HepG2 (cell line): ENCODE measurements around the gene CCDC148. TPM values are rescaled to one million over a fixed set of nuclear protein-coding genes. Genes with fewer than 3 reads are reported as not detected.

Experiments used
- BRCA1 ChIP-seq: sonication (generic); formaldehyde crosslinking; IDR thresholded peaks from 2 replicates; pipeline ENCODE4 v1.4.0; 2020; ENCODE audit warnings: missing genetic modification reagents
- CREM ChIP-seq, 2 experiments: sonication (generic) in 1 of 2; formaldehyde crosslinking in 1 of 2; IDR thresholded peaks; 2 replicates each; pipeline versions ENCODE4 v1.4.0 to v1.6.1; 2016 to 2020; ENCODE audit warnings: antibody characterized with exemption in 1 of 2, mild to moderate bottlenecking in 1 of 2, missing genetic modification reagents in 1 of 2
- FOXA1 ChIP-seq, 2 experiments: fragments of 450-650 bp in 1 of 2; sonication (generic) in 1 of 2; formaldehyde crosslinking in 1 of 2; IDR thresholded peaks; 2 replicates each; pipeline versions ENCODE4 v1.4.0 to v1.6.1; 2016 to 2020; ENCODE audit warnings: missing genetic modification reagents in 1 of 2
- FOXA3 ChIP-seq: IDR thresholded peaks from 2 replicates; pipeline ENCODE4 v1.6.1; 2016; ENCODE audit warnings: missing genetic modification reagents, missing compliant biosample characterization
- NFIB ChIP-seq: sonication (generic); formaldehyde crosslinking; IDR thresholded peaks from 2 replicates; pipeline ENCODE4 v1.9.0; 2021; ENCODE audit warnings: missing genetic modification reagents, mild to moderate bottlenecking, borderline replicate concordance
- NFKBIZ ChIP-seq: IDR thresholded peaks from 2 replicates; pipeline ENCODE4 v1.6.1; 2018; ENCODE audit warnings: missing genetic modification reagents, missing compliant biosample characterization
- RAD51 ChIP-seq: fragments of 450-650 bp; IDR thresholded peaks from 2 replicates; pipeline ENCODE4 v1.6.1; 2016; ENCODE audit warnings: borderline replicate concordance
- RARA ChIP-seq: IDR thresholded peaks from 2 replicates; pipeline ENCODE4 v1.6.1; 2016; ENCODE audit warnings: missing genetic modification reagents, missing compliant biosample characterization
- SPEN ChIP-seq: sonication (generic); formaldehyde crosslinking; IDR thresholded peaks from 2 replicates; pipeline ENCODE4 v1.5.1; 2020; ENCODE audit warnings: low read depth, mild to moderate bottlenecking, missing genetic modification reagents
- ZBTB21 ChIP-seq: sonication (generic); formaldehyde crosslinking; IDR thresholded peaks from 2 replicates; pipeline ENCODE4 v1.4.0; 2020; ENCODE audit warnings: missing genetic modification reagents
- ZNF230 ChIP-seq: sonication (generic); formaldehyde crosslinking; IDR thresholded peaks from 2 replicates; pipeline ENCODE4 v1.4.0; 2020; ENCODE audit warnings: mild to moderate bottlenecking, missing genetic modification reagents
- ZNF232 ChIP-seq: sonication (generic); formaldehyde crosslinking; IDR thresholded peaks from 2 replicates; pipeline ENCODE4 v1.4.0; 2020; ENCODE audit warnings: missing genetic modification reagents, borderline replicate concordance
- ZNF274 ChIP-seq: sonication (generic); formaldehyde crosslinking; IDR thresholded peaks from 2 replicates; pipeline ENCODE4 v1.5.1; 2020; ENCODE audit warnings: mild to moderate bottlenecking, missing genetic modification reagents
- polyA plus RNA-seq, 8 experiments: library from polyadenylated mRNA; depleted of rRNA in 3 of 8; stranded (reverse) in 7 of 8; unstranded in 1 of 8; fragments of >200 nt; fragmentation: Illumina TruSeq in 4 of 8; extraction: Trizol in 4 of 8; gene quantifications; 2 replicates each; pipeline versions ENCODE4 v1.2.1 to v1.2.3, GENCODE V29; 2011 to 2016; ENCODE audit warnings: low read depth in 4 of 8, missing spikeins in 1 of 8, mixed read lengths in 1 of 8; ENCODE audit not compliant: insufficient read depth in 1 of 8
- total RNA-seq, 5 experiments: library from RNA; depleted of rRNA; stranded (reverse); fragments of >200 nt; fragmentation: Illumina TruSeq; extraction: Trizol; gene quantifications; 2 replicates each; pipeline ENCODE4 v1.2.3, GENCODE V29; 2016; ENCODE audit warnings: low read depth in 1 of 5
- TF ChIP-seq, protein P1 (sequence below): IDR thresholded peaks from 2 replicates; pipeline ENCODE4 v1.6.1; 2016; ENCODE audit warnings: low read depth, missing genetic modification reagents, missing compliant biosample characterization
- TF ChIP-seq, protein P2 (sequence below): IDR thresholded peaks from 2 replicates; pipeline ENCODE4 v1.6.1; 2016; ENCODE audit warnings: missing genetic modification reagents, missing compliant biosample characterization
- TF ChIP-seq, protein P3 (sequence below): IDR thresholded peaks from 2 replicates; pipeline ENCODE4 v1.6.1; 2012; ENCODE audit warnings: inconsistent platforms
- TF ChIP-seq, protein P4 (sequence below): sonication (generic); formaldehyde crosslinking; IDR thresholded peaks from 2 replicates; pipeline ENCODE4 v1.5.1; 2020; ENCODE audit warnings: mild to moderate bottlenecking, missing genetic modification reagents

CCDC148 gene
- total and polyA plus RNA-seq, 2 of the 13 experiments (the other 11 are each of a cell fraction or from before 2014, with no cell fraction given): 0.30 to 0.49 TPM

DNA sequence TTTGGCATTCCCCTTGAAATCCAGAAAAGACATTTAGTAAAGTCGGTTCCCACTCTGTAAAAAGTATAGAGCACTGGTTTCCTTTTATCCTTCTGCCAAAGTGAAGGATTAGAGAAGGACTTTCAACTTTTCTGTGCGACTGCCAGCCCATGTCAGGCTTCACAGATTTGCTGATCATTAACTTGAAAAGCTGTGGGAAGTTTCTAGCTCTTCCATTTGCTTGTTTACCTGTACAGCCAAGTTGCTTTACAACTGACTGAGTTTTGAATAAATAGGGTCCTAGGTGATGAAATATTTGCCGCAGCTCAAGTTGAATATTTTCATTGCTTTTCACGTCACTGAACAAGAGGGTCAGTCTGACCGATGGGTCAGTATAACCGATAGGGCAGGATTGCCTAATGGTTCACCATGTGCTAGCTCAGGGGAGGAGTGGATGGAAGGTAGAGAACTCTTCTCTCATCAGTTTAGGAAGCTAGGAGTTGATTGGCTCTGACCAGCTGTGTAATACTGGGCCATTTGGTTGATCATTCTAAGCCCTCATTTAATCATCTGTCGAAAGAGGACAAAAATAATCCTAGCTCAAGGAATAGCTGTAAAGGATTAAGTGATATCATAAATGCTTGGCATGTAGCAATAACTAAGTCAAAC is 324.5 kb downstream of the CCDC148 start (continued):
- TF ChIP-seq, protein P1, sequence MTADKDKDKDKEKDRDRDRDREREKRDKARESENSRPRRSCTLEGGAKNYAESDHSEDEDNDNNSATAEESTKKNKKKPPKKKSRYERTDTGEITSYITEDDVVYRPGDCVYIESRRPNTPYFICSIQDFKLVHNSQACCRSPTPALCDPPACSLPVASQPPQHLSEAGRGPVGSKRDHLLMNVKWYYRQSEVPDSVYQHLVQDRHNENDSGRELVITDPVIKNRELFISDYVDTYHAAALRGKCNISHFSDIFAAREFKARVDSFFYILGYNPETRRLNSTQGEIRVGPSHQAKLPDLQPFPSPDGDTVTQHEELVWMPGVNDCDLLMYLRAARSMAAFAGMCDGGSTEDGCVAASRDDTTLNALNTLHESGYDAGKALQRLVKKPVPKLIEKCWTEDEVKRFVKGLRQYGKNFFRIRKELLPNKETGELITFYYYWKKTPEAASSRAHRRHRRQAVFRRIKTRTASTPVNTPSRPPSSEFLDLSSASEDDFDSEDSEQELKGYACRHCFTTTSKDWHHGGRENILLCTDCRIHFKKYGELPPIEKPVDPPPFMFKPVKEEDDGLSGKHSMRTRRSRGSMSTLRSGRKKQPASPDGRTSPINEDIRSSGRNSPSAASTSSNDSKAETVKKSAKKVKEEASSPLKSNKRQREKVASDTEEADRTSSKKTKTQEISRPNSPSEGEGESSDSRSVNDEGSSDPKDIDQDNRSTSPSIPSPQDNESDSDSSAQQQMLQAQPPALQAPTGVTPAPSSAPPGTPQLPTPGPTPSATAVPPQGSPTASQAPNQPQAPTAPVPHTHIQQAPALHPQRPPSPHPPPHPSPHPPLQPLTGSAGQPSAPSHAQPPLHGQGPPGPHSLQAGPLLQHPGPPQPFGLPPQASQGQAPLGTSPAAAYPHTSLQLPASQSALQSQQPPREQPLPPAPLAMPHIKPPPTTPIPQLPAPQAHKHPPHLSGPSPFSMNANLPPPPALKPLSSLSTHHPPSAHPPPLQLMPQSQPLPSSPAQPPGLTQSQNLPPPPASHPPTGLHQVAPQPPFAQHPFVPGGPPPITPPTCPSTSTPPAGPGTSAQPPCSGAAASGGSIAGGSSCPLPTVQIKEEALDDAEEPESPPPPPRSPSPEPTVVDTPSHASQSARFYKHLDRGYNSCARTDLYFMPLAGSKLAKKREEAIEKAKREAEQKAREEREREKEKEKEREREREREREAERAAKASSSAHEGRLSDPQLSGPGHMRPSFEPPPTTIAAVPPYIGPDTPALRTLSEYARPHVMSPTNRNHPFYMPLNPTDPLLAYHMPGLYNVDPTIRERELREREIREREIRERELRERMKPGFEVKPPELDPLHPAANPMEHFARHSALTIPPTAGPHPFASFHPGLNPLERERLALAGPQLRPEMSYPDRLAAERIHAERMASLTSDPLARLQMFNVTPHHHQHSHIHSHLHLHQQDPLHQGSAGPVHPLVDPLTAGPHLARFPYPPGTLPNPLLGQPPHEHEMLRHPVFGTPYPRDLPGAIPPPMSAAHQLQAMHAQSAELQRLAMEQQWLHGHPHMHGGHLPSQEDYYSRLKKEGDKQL (CRISPR knock-in tag): peak; percentile 75
- TF ChIP-seq, protein P2, sequence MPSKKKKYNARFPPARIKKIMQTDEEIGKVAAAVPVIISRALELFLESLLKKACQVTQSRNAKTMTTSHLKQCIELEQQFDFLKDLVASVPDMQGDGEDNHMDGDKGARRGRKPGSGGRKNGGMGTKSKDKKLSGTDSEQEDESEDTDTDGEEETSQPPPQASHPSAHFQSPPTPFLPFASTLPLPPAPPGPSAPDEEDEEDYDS (CRISPR knock-in tag): peak; percentile 76; the same call in 1 of the 2 replicates
- TF ChIP-seq RAD51: no peak
- no peak for TF ChIP-seq ZNF274
- no peak for TF ChIP-seq FOXA1 (IDR thresholded peaks at IDR 0.05)
- TF ChIP-seq FOXA1 (CRISPR knock-in tag; IDR thresholded peaks at IDR 0.05): peak; percentile 88
- TF ChIP-seq RARA (CRISPR knock-in tag): peak; percentile 80
- TF ChIP-seq ZNF232 (CRISPR knock-in tag): 0 out of 2 replicates have a peak, but pooled peaks have one; percentile 23
- TF ChIP-seq BRCA1 (CRISPR knock-in tag): peak; percentile 35; the same call in 1 of the 2 replicates
- TF ChIP-seq NFKBIZ (CRISPR knock-in tag): peak; percentile 60; the same call in 1 of the 2 replicates
- TF ChIP-seq ZBTB21 (CRISPR knock-in tag): peak; percentile 86
- TF ChIP-seq, protein P3, sequence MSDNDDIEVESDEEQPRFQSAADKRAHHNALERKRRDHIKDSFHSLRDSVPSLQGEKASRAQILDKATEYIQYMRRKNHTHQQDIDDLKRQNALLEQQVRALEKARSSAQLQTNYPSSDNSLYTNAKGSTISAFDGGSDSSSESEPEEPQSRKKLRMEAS: peak; percentile 94
- peak; percentile 37; the same call in 1 of the 2 replicates for TF ChIP-seq SPEN (CRISPR knock-in tag)
- TF ChIP-seq FOXA3: peak; percentile 97
- peak; percentile 85; the same call in 1 of the 2 replicates for TF ChIP-seq ZNF230 (CRISPR knock-in tag)
- TF ChIP-seq, protein P4, sequence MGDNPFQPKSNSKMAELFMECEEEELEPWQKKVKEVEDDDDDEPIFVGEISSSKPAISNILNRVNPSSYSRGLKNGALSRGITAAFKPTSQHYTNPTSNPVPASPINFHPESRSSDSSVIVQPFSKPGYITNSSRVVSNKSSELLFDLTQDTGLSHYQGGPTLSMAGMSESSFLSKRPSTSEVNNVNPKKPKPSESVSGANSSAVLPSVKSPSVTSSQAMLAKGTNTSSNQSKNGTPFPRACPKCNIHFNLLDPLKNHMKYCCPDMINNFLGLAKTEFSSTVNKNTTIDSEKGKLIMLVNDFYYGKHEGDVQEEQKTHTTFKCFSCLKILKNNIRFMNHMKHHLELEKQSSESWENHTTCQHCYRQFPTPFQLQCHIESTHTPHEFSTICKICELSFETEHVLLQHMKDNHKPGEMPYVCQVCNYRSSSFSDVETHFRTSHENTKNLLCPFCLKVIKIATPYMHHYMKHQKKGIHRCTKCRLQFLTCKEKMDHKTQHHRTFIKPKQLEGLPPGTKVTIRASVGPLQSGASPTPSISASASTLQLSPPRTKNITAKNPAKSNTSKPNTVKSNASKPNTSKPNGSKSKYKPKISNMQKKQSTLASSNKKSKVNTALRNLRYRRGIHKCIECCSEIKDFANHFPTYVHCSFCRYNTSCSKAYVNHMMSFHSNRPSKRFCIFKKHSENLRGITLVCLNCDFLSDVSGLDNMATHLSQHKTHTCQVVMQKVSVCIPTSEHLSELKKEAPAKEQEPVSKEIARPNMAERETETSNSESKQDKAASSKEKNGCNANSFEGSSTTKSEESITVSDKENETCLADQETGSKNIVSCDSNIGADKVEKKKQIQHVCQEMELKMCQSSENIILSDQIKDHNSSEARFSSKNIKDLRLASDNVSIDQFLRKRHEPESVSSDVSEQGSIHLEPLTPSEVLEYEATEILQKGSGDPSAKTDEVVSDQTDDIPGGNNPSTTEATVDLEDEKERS: peak; percentile 90; the same call in 1 of the 2 replicates
- no peak for TF ChIP-seq NFIB (CRISPR knock-in tag)
- peak; percentile 82 for TF ChIP-seq CREM (IDR thresholded peaks at IDR 0.05)
- TF ChIP-seq CREM (CRISPR knock-in tag; IDR thresholded peaks at IDR 0.05): no peak
